Ascending aorta (tissue), 2 donors: ENCODE measurements around the gene CREB5. TPM values are rescaled to one million over a fixed set of nuclear protein-coding genes. Genes with fewer than 3 reads are reported as not detected.

Source experiments
- DNase-seq, 2 donors: peaks; one replicate each; pipeline ENCODE4 v3.0.0-alpha.2; 2019; ENCODE audit warnings: low spot score in 2 of 2
- H3K27ac ChIP-seq, 2 donors: fragments of 200-600 bp; sonication (generic); one replicate each; pipeline ENCODE4 v1.5.1; 2016 to 2017; ENCODE audit warnings: mild to moderate bottlenecking in 1 of 2
- H3K27me3 ChIP-seq: fragments of 200-600 bp; sonication (generic); one replicate; pipeline ENCODE4 v1.5.1; 2017
- H3K36me3 ChIP-seq, 2 donors: fragments of 200-600 bp; sonication (generic); one replicate each; pipeline ENCODE4 v1.5.1; 2016
- H3K4me1 ChIP-seq, 2 donors: fragments of 200-600 bp; sonication (generic); one replicate each; pipeline ENCODE4 v1.5.1; 2016 to 2017; ENCODE audit warnings: mild to moderate bottlenecking in 1 of 2
- H3K4me3 ChIP-seq, 2 donors: fragments of 200-600 bp; sonication (generic); one replicate each; pipeline ENCODE4 v1.5.1; 2016 to 2017; ENCODE audit warnings: mild to moderate bottlenecking in 1 of 2
- H3K9me3 ChIP-seq, 2 donors: fragments of 200-600 bp; sonication (generic); one replicate each; pipeline ENCODE4 v1.5.1; 2016
- CTCF ChIP-seq, 3 experiments: fragments of 200-600 bp in 2 of 3; fragments of 450-650 bp in 1 of 3; sonication (generic) in 2 of 3; IDR thresholded peaks; one replicate each; pipeline ENCODE4 v1.5.1; 2016 to 2019; ENCODE audit warnings: antibody characterized with exemption in 3 of 3, mild to moderate bottlenecking in 1 of 3, moderate library complexity in 1 of 3
- intact Hi-C: fragments of 100-400 bp; cut with DNase I; formaldehyde crosslinking; loops from one replicate; pipeline ENCODE4 v1.15.1; 2023
- total RNA-seq: library from RNA; depleted of rRNA; stranded (reverse); fragments of >200 nt; gene quantifications from one replicate; pipeline ENCODE4 v1.1.0, GENCODE V29; 2016

Gene CREB5
- total RNA-seq, 1 donor from 2014 or later = 143 TPM

GRCh38 chr7:28573651-28574301 is 161.5 kb downstream of the CREB5 start:
- Histone ChIP-seq H3K4me1 (no peaks in the 10 kb centered on the region), H3K9me3 (no peaks in the 10 kb centered on the region), H3K27me3 (no peaks in the 10 kb centered on the region), H3K36me3 (no peaks in the 10 kb centered on the region), H3K27ac (no peak overlapping the region), H3K4me3 (no peak overlapping the region)
- intact Hi-C loops = no loop called here
- DNase-seq = no peak
- TF ChIP-seq CTCF (IDR thresholded peaks at IDR 0.05) = no peak

- H3K36me3 ChIP-seq = no peaks in the 10 kb centered on the region
- no peaks in the 10 kb centered on the region for H3K4me1 ChIP-seq
- no peak overlapping the region for H3K27ac ChIP-seq
- no peaks in the 10 kb centered on the region for H3K27me3 ChIP-seq
- no peak for TF ChIP-seq CTCF (IDR thresholded peaks at IDR 0.05)
- intact Hi-C loops = no loop called here
- no peak for DNase-seq
- H3K9me3 ChIP-seq = no peaks in the 10 kb centered on the region
- H3K4me3 ChIP-seq = no peak overlapping the region
These were observed 162.9 kb downstream of the CREB5 start for GRCh38 chr7:28575241-28575643.

- Histone ChIP-seq H3K36me3 (no peaks in the 10 kb centered on the region), H3K27me3 (no peaks in the 10 kb centered on the region), H3K4me1 (no peaks in the 10 kb centered on the region), H3K4me3 (no peak overlapping the region), H3K9me3 (no peaks in the 10 kb centered on the region), H3K27ac (no peak overlapping the region)
- DNase-seq = no peak
- intact Hi-C loops = no loop called here
- TF ChIP-seq CTCF (IDR thresholded peaks at IDR 0.05) = no peak
These were observed 164.3 kb downstream of the CREB5 start for GRCh38 chr7:28576656-28577055.

- TF ChIP-seq CTCF (IDR thresholded peaks at IDR 0.05) = no peak
- Histone ChIP-seq H3K27me3 (no peaks in the 10 kb centered on the region), H3K4me1 (no peaks in the 10 kb centered on the region), H3K4me3 (no peak overlapping the region), H3K9me3 (no peaks in the 10 kb centered on the region), H3K27ac (no peak overlapping the region), H3K36me3 (no peaks in the 10 kb centered on the region)
- DNase-seq = no peak
- intact Hi-C loops = no loop called here
These were observed 167.3 kb downstream of the CREB5 start for GRCh38 chr7:28579571-28579970.

GRCh38 chr7:28580665-28581064 is 168.3 kb downstream of the CREB5 start:
- no peak overlapping the region for H3K4me3 ChIP-seq
- no peaks in the 10 kb centered on the region for H3K36me3 ChIP-seq
- H3K4me1 ChIP-seq = no peaks in the 10 kb centered on the region
- no peak for DNase-seq
- intact Hi-C loops = no loop called here
- TF ChIP-seq CTCF (IDR thresholded peaks at IDR 0.05) = no peak
- no peaks in the 10 kb centered on the region for H3K27me3 ChIP-seq
- H3K27ac ChIP-seq = no peak overlapping the region
- H3K9me3 ChIP-seq = no peaks in the 10 kb centered on the region

GRCh38 chr7:28581351-28581750 is 169.0 kb downstream of the CREB5 start:
- Histone ChIP-seq H3K36me3 (no peaks in the 10 kb centered on the region), H3K4me3 (no peak overlapping the region), H3K9me3 (no peaks in the 10 kb centered on the region), H3K4me1 (no peaks in the 10 kb centered on the region), H3K27ac (no peak overlapping the region), H3K27me3 (no peaks in the 10 kb centered on the region)
- TF ChIP-seq CTCF (IDR thresholded peaks at IDR 0.05) = no peak
- DNase-seq = no peak
- intact Hi-C loops = no loop called here
